ENCODE measurements around the gene SYNE4. TPM values are rescaled to one million over a fixed set of nuclear protein-coding genes. Genes with fewer than 3 reads are reported as not detected.

The SYNE4 gene
- total RNA-seq, 1 experiment from 2014 or later = 0.14 TPM

GRCh38 chr19:36028313-36029041 is 19.9 kb upstream of the SYNE4 start:
- ChIA-PET POLR2A (no interaction called here), CTCF (interaction anchor here (0.7 kb wide), 1 partner anchor 117 kb away, joined by 3 read pairs; no protein-coding TSS in a partner anchor)
- Mint-ChIP-seq H3K9me3 (ENCODE audit: unreplicated experiment) (no peaks in the 10 kb centered on the region), H3K4me3 (ENCODE audit: unreplicated experiment) (no peak overlapping the region), H3K27ac (ENCODE audit: low read depth, unreplicated experiment) (no peak overlapping the region), H3K27me3 (ENCODE audit: insufficient read depth, unreplicated experiment) (no peaks in the 10 kb centered on the region), H3K36me3 (ENCODE audit: insufficient read depth, unreplicated experiment) (peaks cover under 1% of the 10 kb centered on the region), H3K4me1 (ENCODE audit: insufficient read depth, unreplicated experiment) (no peaks in the 10 kb centered on the region)
- BruUV-seq (replicated peaks) = no TSS peak
- intact Hi-C loops (cut with micrococcal nuclease) = no loop called here
- TF ChIP-seq CTCF (IDR thresholded peaks at IDR 0.05; ENCODE audit: unreplicated experiment) = no peak
- DNase-seq (ENCODE audit: unreplicated experiment) = no peak

GRCh38 chr19:36027696-36028095 is 19.1 kb upstream of the SYNE4 start:
- Mint-ChIP-seq H3K4me3 (ENCODE audit: unreplicated experiment) (no peak overlapping the region), H3K4me1 (ENCODE audit: insufficient read depth, unreplicated experiment) (no peaks in the 10 kb centered on the region), H3K27me3 (ENCODE audit: insufficient read depth, unreplicated experiment) (no peaks in the 10 kb centered on the region), H3K27ac (ENCODE audit: low read depth, unreplicated experiment) (no peak overlapping the region), H3K9me3 (ENCODE audit: unreplicated experiment) (no peaks in the 10 kb centered on the region), H3K36me3 (ENCODE audit: insufficient read depth, unreplicated experiment) (peaks cover 7% of the 10 kb centered on the region)
- CTCF ChIA-PET = interaction anchor here (0.6 kb wide), 1 partner anchor 64 kb away, joined by 3 read pairs; no protein-coding TSS in a partner anchor
- POLR2A ChIA-PET = interaction anchor here (0.6 kb wide), 1 partner anchor 468 kb away, joined by 3 read pairs; no protein-coding TSS in a partner anchor
- BruUV-seq (replicated peaks) = no TSS peak
- DNase-seq (ENCODE audit: unreplicated experiment) = no peak
- TF ChIP-seq CTCF (IDR thresholded peaks at IDR 0.05; ENCODE audit: unreplicated experiment) = no peak
- intact Hi-C loops (cut with micrococcal nuclease) = no loop called here

GRCh38 chr19:36026091-36026876 is 17.7 kb upstream of the SYNE4 start:
- Mint-ChIP-seq H3K36me3 (ENCODE audit: insufficient read depth, unreplicated experiment) (peaks cover 8% of the 10 kb centered on the region), H3K27ac (ENCODE audit: low read depth, unreplicated experiment) (no peak overlapping the region), H3K27me3 (ENCODE audit: insufficient read depth, unreplicated experiment) (no peaks in the 10 kb centered on the region), H3K9me3 (ENCODE audit: unreplicated experiment) (no peaks in the 10 kb centered on the region), H3K4me1 (ENCODE audit: insufficient read depth, unreplicated experiment) (no peaks in the 10 kb centered on the region), H3K4me3 (ENCODE audit: unreplicated experiment) (no peak overlapping the region)
- ChIA-PET POLR2A (no interaction called here), CTCF (no interaction called here)
- BruUV-seq (replicated peaks) = no TSS peak
- intact Hi-C loops (cut with micrococcal nuclease) = no loop called here
- no peak for DNase-seq (ENCODE audit: unreplicated experiment)
- TF ChIP-seq CTCF (IDR thresholded peaks at IDR 0.05; ENCODE audit: unreplicated experiment) = no peak

- no peak for DNase-seq (ENCODE audit: unreplicated experiment)
- no TSS peak for BruUV-seq (replicated peaks)
- Mint-ChIP-seq H3K27me3 (ENCODE audit: insufficient read depth, unreplicated experiment) (no peaks in the 10 kb centered on the region), H3K4me1 (ENCODE audit: insufficient read depth, unreplicated experiment) (no peaks in the 10 kb centered on the region), H3K9me3 (ENCODE audit: unreplicated experiment) (no peaks in the 10 kb centered on the region), H3K4me3 (ENCODE audit: unreplicated experiment) (no peak overlapping the region), H3K36me3 (ENCODE audit: insufficient read depth, unreplicated experiment) (peaks cover 12% of the 10 kb centered on the region), H3K27ac (ENCODE audit: low read depth, unreplicated experiment) (no peak overlapping the region)
- POLR2A ChIA-PET = no interaction called here
- CTCF ChIA-PET = no interaction called here
- intact Hi-C loops (cut with micrococcal nuclease) = no loop called here
- TF ChIP-seq CTCF (IDR thresholded peaks at IDR 0.05; ENCODE audit: unreplicated experiment) = no peak
These were observed 16.9 kb upstream of the SYNE4 start for GRCh38 chr19:36025541-36025940.
